Gastroesophageal sphincter (tissue), 4 donors: ENCODE results near the gene ANK3. TPM values are rescaled to one million over a fixed set of nuclear protein-coding genes. Genes with fewer than 3 reads are reported as not detected.

Experiments
- ATAC-seq: fragments of 150-250 bp; one replicate; pipeline ENCODE4 v1.9.1; 2016; ENCODE audit warnings: mild to moderate bottlenecking, moderate library complexity
- H3K27ac ChIP-seq, 4 donors: fragments of 200-600 bp; sonication (generic) in 3 of 4; 1 replicate in 3 of 4; 2 replicates in 1 of 4; pipeline ENCODE4 v1.5.1; 2016 to 2019
- H3K27me3 ChIP-seq: fragments of 200-600 bp; sonication (generic); one replicate; pipeline ENCODE4 v1.5.1; 2019
- H3K36me3 ChIP-seq, 2 donors: fragments of 200-600 bp; sonication (generic); one replicate each; pipeline ENCODE4 v1.5.1; 2019; ENCODE audit warnings: control low read depth in 1 of 2
- H3K4me1 ChIP-seq, 3 donors: fragments of 200-600 bp; sonication (generic); 1 replicate in 2 of 3; 2 replicates in 1 of 3; pipeline ENCODE4 v1.5.1; 2016 to 2019; ENCODE audit warnings: control low read depth in 2 of 3
- H3K4me3 ChIP-seq, 2 donors: fragments of 200-600 bp; sonication (generic); one replicate each; pipeline ENCODE4 v1.5.1; 2019; ENCODE audit warnings: mild to moderate bottlenecking in 1 of 2, moderate library complexity in 1 of 2
- H3K9me3 ChIP-seq, 3 donors: fragments of 200-600 bp; sonication (generic); one replicate each; pipeline ENCODE4 v1.5.1; 2017 to 2019; ENCODE audit warnings: control low read depth in 2 of 3
- EP300 ChIP-seq: sonication (generic); formaldehyde crosslinking; IDR thresholded peaks from one replicate; pipeline ENCODE4 v1.6.1; 2017; ENCODE audit warnings: antibody characterized with exemption, mild to moderate bottlenecking
- POLR2A ChIP-seq, 2 donors: fragments of 450-650 bp; IDR thresholded peaks; one replicate each; pipeline ENCODE4 v1.6.1; 2017; ENCODE audit warnings: antibody characterized with exemption in 2 of 2, mild to moderate bottlenecking in 2 of 2, moderate library complexity in 1 of 2
- POLR2AphosphoS5 ChIP-seq: sonication (generic); formaldehyde crosslinking; IDR thresholded peaks from one replicate; pipeline ENCODE4 v1.6.1; 2017; ENCODE audit warnings: antibody characterized with exemption
- WGBS, 2 donors: methylation state at CpG; one replicate each; pipeline ENCODE4 v1.1.5; 2018; ENCODE audit warnings: low coverage in 1 of 2; 5-methylcytosine and 5-hydroxymethylcytosine counted together
- total RNA-seq, 4 donors: library from RNA; depleted of rRNA; stranded (reverse); fragments of >200 nt; gene quantifications; one replicate each; pipeline ENCODE4 v1.1.0, GENCODE V29; 2016
- TF ChIP-seq, protein P1 (sequence below), 4 experiments: fragments of 200-600 bp in 2 of 4; fragments of 450-650 bp in 2 of 4; sonication (generic) in 1 of 4; IDR thresholded peaks; one replicate each; pipeline ENCODE4 v1.5.1; 2017 to 2019; ENCODE audit warnings: antibody characterized with exemption in 4 of 4, mild to moderate bottlenecking in 2 of 4, moderate library complexity in 2 of 4

Gene ANK3
- total RNA-seq, 4 donors from 2014 or later: 21.1 to 61.5 (median 38.9) TPM

DNA sequence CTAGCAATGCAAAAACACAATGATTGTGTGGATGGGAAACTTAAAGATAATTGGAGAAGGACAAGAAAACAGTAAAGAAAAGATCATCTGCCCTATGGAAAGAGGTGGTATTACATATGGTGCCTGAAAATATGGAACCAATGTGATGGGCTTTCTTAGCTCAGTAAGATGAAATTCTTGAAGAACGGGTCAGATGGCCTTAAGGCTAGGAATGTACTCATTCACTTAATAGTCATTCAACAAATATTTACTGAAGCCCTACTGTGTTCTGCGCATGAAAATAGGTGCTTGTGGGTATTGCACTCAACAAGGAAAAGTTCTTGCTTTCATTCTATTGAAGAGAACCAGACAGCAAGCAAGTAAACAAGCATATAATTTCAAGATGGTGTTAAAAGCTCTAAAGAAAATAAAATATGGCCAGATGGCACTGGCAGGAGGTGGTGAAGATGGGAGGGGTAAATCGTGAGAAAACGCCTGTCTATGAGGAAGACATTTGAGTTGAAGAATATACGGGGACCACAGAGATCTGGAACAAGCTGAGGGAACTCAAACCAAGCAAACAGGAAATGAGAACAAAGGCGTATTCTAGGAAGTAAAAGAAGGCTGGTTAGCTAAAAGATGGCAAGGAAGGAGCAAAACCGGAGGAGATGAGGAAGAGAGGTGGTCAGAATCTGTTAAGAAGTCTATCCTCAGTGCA, 179.7 kb downstream of the ANK3 start:
- H3K4me3 ChIP-seq: no peak overlapping the region
- no peak for TF ChIP-seq POLR2AphosphoS5
- TF ChIP-seq POLR2A (IDR thresholded peaks at IDR 0.05): no peak
- no peak for TF ChIP-seq EP300
- TF ChIP-seq, protein P1, sequence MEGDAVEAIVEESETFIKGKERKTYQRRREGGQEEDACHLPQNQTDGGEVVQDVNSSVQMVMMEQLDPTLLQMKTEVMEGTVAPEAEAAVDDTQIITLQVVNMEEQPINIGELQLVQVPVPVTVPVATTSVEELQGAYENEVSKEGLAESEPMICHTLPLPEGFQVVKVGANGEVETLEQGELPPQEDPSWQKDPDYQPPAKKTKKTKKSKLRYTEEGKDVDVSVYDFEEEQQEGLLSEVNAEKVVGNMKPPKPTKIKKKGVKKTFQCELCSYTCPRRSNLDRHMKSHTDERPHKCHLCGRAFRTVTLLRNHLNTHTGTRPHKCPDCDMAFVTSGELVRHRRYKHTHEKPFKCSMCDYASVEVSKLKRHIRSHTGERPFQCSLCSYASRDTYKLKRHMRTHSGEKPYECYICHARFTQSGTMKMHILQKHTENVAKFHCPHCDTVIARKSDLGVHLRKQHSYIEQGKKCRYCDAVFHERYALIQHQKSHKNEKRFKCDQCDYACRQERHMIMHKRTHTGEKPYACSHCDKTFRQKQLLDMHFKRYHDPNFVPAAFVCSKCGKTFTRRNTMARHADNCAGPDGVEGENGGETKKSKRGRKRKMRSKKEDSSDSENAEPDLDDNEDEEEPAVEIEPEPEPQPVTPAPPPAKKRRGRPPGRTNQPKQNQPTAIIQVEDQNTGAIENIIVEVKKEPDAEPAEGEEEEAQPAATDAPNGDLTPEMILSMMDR (IDR thresholded peaks at IDR 0.05): no peak
- no peak overlapping the region for H3K27ac ChIP-seq
- ATAC-seq: no peak
- no peaks in the 10 kb centered on the region for H3K36me3 ChIP-seq
- peaks cover 0 to 9% (median 0%) of the 10 kb centered on the region in 3 donors for H3K9me3 ChIP-seq
- H3K4me1 ChIP-seq: no peaks in the 10 kb centered on the region
- no peaks in the 10 kb centered on the region for H3K27me3 ChIP-seq
- 53 to 81% methylated on average over 6 to 7 of the region's 7 CpGs for WGBS, 2 donors

DNA sequence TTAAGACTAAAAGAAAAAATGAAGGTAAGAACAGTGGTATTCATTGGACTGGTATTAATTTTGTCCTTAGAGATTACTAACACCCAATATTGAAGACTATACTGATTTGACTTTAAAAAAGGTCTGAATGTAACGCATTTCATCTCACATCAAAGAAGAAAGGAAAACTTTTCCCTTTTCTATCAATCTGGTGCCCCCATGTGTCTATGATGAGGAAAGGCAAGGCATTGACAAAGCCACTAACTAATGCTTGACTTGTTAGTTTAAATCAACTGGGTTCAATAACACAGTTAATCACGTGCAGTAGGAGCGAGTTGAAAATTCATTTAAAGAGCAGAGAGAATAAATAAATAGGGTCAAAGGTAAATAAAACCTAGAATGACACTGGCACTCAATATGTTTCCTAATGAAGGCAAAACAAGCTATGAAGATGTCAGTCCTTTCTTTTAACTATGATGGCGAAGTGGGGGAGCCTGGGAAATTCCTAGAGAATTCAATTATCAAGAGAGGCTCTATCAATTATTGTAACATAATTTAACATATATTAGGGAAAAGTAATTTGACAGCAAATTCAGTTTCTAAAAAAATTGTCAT, 180.9 kb downstream of the ANK3 start:
- Histone ChIP-seq H3K9me3 (peaks cover 0 to 9% (median 0%) of the 10 kb centered on the region in 3 donors), H3K27me3 (no peaks in the 10 kb centered on the region), H3K27ac (no peak overlapping the region), H3K4me3 (no peak overlapping the region), H3K4me1 (no peaks in the 10 kb centered on the region), H3K36me3 (no peaks in the 10 kb centered on the region)
- 33 to 44% methylated on average over 2 to 4 of the region's 4 CpGs for WGBS, 2 donors
- no peak for TF ChIP-seq POLR2AphosphoS5
- TF ChIP-seq, protein P1 (IDR thresholded peaks at IDR 0.05): peak; percentile 35 to 72 (median 65)
- no peak for ATAC-seq

DNA sequence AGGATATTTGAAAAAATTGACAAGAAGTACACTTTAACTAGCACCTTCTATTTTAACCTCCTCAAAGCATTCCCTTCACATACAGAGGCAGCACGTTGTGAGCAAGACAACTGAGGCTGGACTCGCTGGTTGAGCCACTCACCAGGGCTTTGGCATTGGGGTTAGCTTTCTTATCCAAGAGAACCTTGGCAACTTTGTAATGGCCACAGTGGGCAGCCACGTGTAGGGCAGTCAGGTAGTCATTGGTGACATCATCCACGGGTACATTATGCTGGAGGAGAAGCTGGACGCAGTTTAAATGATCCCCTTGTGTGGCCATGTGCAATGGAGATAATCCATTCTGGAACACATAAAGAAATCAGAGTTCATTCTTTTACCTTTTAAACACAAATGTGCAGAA, 181.8 kb downstream of the ANK3 start:
- no peak overlapping the region for H3K27ac ChIP-seq
- peaks cover 0 to 9% (median 0%) of the 10 kb centered on the region in 3 donors for H3K9me3 ChIP-seq
- H3K4me1 ChIP-seq: no peaks in the 10 kb centered on the region
- no peak for TF ChIP-seq POLR2A (IDR thresholded peaks at IDR 0.05)
- TF ChIP-seq EP300: no peak
- TF ChIP-seq, protein P1 (IDR thresholded peaks at IDR 0.05): no peak
- TF ChIP-seq POLR2AphosphoS5: no peak
- H3K4me3 ChIP-seq: no peak overlapping the region
- no peak for ATAC-seq
- 78 to 94% methylated on average over 2 to 3 of the region's 5 CpGs for WGBS, 2 donors
- H3K27me3 ChIP-seq: no peaks in the 10 kb centered on the region
- no peaks in the 10 kb centered on the region for H3K36me3 ChIP-seq

DNA sequence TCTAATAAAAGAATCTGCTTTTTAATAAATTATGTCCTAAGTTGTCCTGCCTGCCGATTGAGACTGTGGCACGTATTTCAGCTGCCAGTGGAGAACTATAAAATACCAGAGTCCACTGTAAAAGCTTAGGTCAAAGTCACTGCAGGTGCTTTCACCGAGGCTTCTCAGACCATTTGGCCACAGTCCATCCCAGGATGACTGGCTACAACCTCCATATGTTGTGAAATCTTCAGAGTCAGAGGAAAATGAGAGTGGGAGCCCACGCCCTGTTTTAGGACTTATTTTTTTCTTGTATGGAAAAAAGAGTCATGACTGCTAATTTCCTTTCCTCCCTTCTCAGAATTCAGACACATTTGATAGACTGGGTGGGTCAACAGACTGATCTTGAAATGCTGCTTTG, 182.9 kb downstream of the ANK3 start:
- 44 to 60% methylated on average over 4 of the region's 4 CpGs for WGBS, 2 donors
- no peaks in the 10 kb centered on the region for H3K36me3 ChIP-seq
- ATAC-seq: no peak
- H3K9me3 ChIP-seq: peaks cover 0 to 2% (median 0%) of the 10 kb centered on the region in 3 donors
- no peaks in the 10 kb centered on the region for H3K4me1 ChIP-seq
- no peak overlapping the region for H3K4me3 ChIP-seq
- no peaks in the 10 kb centered on the region for H3K27me3 ChIP-seq
- no peak for TF ChIP-seq EP300
- no peak for TF ChIP-seq POLR2A (IDR thresholded peaks at IDR 0.05)
- TF ChIP-seq, protein P1 (IDR thresholded peaks at IDR 0.05): no peak
- no peak for TF ChIP-seq POLR2AphosphoS5
- no peak overlapping the region for H3K27ac ChIP-seq

DNA sequence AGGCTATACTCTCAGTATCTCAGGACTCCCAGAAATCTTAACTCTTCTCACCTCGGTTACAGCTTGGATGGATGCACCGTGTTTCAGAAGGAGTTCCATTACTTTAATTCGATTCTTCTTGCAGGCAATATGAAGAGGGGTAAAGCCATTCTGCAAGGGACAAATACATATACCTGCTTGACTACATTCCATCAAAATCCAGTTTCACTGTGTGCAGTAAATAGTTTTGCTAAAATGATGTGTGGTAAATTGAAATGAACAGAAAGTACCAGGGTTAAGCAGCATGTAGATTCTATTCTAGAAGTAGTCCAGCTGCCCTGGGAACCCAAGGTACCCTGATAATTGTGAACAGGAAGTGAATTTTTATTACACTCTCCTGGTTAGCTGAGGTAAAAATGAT, 183.9 kb downstream of the ANK3 start:
- no peaks in the 10 kb centered on the region for H3K4me1 ChIP-seq
- 82 to 89% methylated on average over 2 to 3 of the region's 3 CpGs for whole genome bisulfite sequencing, 2 donors
- no peak for ATAC-seq

More for the DNA sequence above, 183.9 kb downstream of the ANK3 start:
- Histone ChIP-seq H3K27ac (no peak overlapping the region), H3K36me3 (no peaks in the 10 kb centered on the region), H3K27me3 (no peaks in the 10 kb centered on the region), H3K9me3 (no peaks in the 10 kb centered on the region), H3K4me3 (no peak overlapping the region)
- TF ChIP-seq POLR2AphosphoS5 (no peak), POLR2A (IDR thresholded peaks at IDR 0.05) (no peak), EP300 (no peak)
- TF ChIP-seq, protein P1 (IDR thresholded peaks at IDR 0.05): no peak
